NCI-H2227 (cell line): Measurements from ENCODE around the gene RNU2-1.
"Not testable (repeated sequence)": the region's sequence is repeated elsewhere in the genome, so short reads cannot be mapped to it uniquely, and the experiment has no call there.

ENCODE experiments used
- DNase-seq: peaks from one replicate; lab custom pipeline; 2025; ENCODE audit not compliant: unreplicated experiment; lab: John Stamatoyannopoulos, UW

The RNU2-1 gene

DNA sequence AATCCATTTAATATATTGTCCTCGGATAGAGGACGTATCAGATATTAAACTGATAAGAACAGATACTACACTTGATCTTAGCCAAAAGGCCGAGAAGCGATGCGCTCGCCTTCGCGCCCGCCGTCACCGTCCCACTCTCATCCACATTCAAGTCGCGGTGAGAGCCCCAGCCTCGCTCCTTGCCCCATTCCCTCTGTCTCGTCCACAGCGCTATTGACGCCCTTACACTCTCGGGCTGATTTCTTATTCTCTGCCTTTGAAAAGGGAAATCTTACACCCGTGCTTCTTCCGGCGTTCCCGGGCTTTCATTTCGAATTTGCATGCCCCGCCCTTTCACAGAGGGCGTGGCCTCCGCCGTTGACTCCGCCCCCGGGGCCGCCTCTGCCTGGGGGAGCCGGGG lies at the start of gene RNU2-1:
Gene RNU2-1 (minus strand): TSS at position 101 of the 400 bp plus-strand sequence.
- not testable (repeated sequence) for DNase-seq

DNA sequence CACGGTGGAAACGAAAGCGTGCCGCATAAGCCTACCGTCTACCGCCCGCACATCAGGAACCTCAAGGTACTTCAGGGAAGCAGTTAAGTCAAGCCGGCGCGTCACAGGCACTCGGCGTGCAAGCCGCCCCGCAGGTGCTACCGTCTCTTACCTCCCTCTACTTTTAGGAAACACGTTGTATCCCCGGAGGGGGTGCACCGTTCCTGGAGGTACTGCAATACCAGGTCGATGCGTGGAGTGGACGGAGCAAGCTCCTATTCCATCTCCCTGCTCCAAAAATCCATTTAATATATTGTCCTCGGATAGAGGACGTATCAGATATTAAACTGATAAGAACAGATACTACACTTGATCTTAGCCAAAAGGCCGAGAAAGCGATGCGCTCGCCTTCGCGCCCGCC lies 39.1 kb upstream of the RNU2-1 start:
- not testable (repeated sequence) for DNase-seq

- not testable (repeated sequence) for DNase-seq
These were observed 38.7 kb upstream of the RNU2-1 start for GRCh38 chr17:43272483-43272882.

- DNase-seq = not testable (repeated sequence)
These were observed 37.1 kb upstream of the RNU2-1 start for GRCh38 chr17:43270552-43271504.

DNA sequence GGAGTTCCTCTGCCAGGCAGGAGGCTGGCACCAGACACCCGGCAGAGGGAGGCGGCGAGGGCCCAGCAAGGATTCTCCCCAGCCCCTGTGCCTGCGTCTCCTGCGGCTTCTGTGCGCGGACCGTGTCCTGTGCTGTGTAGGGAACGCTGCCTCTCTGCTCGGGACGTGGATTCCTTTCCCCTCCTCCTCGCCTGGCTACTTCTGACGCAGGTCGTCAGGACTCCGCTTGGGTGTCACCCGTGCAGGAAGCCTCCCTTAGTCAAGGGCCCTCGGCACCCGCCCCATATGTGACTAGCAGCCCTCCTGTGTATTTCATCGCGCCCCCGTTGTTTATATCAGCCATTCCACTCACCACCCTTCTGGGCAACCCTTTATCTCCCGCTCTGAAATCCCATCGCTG lies 12.7 kb upstream of the RNU2-1 start:
- not testable (repeated sequence) for DNase-seq

GRCh38 chr17:43240596-43241352 lies 7.0 kb upstream of the RNU2-1 start:
- not testable (repeated sequence) for DNase-seq

DNA sequence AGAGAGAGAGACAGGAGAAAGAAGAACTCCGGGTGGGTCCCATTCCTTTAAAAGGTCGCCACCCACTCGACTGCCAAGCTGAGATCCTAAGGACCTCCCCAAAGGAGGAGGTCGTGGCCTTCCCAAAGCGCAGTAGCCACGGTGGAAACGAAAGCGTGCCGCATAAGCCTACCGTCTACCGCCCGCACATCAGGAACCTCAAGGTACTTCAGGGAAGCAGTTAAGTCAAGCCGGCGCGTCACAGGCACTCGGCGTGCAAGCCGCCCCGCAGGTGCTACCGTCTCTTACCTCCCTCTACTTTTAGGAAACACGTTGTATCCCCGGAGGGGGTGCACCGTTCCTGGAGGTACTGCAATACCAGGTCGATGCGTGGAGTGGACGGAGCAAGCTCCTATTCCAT lies 5.8 kb upstream of the RNU2-1 start:
- DNase-seq = not testable (repeated sequence)

GRCh38 chr17:43233263-43233662 lies 514 bp downstream of the RNU2-1 start:
- DNase-seq = not testable (repeated sequence)

DNA sequence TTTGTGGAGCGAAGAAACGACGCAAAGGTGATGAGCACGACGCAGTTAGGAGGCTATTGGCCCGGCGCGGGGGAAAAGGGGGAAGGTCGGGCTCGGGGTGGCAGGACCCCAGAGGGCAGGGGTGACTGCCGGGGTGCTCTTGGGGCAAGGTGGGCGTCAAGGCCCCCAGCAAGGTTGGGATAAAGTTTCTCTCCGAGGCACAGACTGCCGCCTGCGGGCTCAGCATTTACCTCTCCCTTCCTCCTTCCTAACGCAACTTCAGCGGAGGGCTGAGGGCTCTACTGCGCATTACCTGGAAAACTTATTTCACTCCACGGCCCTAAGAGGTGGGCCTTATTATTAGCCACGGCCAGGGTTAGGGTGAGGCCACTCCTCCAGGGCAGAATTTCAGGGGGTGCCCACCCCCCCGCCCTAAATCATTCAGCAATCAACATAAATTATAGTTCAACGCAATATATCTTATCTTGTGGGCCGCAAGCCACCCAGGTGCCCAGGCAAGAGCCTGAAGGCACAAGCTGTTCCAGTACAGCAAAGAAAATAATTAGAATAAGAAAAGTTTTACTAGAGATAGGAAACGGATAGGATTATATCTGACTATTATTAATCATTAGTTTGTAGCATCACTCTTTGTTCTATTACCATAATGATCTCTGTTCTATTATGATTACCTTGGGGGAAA lies 1.6 kb downstream of the RNU2-1 start:
- DNase-seq = not testable (repeated sequence)

DNA sequence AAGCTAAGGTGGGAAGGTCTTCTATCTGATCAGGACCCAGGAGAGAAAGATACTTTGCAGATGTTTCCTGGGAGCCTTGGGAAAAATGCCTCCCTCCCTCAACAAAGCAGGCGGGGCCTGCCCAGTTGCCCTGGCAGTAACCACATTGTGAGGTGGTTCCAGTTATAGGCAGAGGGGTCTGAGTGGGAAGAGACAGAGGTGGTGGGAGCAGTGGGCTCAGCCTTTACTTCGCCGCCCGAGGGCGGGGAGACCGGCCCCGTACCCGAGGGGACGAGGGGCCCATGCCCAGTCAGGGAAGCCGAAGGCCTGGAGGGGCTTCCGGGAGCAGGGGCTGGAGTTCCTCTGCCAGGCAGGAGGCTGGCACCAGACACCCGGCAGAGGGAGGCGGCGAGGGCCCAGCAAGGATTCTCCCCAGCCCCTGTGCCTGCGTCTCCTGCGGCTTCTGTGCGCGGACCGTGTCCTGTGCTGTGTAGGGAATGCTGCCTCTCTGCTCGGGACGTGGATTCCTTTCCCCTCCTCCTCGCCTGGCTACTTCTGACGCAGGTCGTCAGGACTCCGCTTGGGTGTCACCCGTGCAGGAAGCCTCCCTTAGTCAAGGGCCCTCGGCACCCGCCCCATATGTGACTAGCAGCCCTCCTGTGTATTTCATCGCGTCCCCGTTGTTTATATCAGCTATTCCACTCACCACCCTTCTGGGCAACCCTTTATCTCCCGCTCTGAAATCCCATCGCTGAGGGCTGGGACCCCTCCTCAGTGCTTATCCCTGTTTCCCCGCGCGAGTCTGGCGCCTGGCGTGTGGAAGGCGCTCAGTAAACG lies 2.4 kb downstream of the RNU2-1 start:
- DNase-seq = not testable (repeated sequence)

DNA sequence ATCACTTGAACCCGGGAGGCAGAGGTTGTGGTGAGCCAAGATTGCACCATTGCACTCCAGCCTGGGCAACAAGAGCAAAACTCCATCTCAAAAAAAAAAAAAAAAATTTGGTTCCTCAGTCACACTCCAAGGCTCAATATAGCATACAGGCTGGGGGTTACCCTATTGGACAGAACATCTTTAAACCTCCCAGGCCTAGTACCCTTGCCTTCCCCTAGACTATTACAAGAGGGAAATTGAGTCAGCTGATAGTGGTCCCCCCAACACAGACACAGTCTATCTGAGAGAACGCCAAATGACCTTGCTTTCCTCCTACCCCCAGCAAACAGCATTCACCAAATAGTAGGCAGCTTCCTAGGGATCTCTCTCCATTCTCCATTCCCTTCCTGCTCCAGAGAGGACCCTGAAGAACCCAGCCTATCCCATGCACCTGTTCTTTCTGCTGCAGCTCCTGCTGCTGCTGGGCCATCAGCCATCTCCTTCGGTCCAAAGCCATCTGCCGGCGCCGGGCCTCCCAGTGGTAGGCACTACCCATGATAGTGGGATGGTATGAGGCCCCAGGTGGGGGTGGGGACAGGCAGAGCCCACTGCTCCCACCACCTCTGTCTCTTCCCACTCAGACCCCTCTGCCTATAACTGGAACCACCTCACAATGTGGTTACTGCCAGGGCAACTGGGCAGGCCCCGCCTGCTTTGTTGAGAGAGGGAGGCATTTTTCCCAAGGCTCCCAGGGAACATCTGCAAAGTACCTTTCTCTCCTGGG lies 5.6 kb downstream of the RNU2-1 start, which contains the start of gene CCDC200:
Gene CCDC200 (minus strand): TSS at position 604 of the 763 bp plus-strand sequence. CDS start 69 bp downstream, at position 535.
- not testable (repeated sequence) for DNase-seq

DNA sequence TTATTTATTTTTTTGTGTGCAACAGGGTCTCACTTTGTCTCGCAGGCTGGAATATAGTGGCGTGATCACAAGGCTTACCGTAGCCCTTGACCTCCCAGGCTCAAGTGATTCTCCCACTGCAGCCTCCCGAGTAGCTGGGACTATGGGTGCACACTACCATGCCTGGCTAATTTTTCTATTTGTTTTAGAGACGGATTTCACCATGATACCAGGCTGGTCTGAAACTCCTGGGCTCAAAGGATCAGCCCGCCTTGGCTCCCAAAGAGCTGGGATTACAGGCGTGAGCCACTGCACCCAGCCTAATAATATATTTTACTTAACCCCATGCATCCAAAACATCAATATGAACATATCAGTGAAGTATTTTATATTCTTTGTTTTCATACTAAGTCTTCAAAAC lies 7.4 kb downstream of the RNU2-1 start:
- no peak for DNase-seq

DNA sequence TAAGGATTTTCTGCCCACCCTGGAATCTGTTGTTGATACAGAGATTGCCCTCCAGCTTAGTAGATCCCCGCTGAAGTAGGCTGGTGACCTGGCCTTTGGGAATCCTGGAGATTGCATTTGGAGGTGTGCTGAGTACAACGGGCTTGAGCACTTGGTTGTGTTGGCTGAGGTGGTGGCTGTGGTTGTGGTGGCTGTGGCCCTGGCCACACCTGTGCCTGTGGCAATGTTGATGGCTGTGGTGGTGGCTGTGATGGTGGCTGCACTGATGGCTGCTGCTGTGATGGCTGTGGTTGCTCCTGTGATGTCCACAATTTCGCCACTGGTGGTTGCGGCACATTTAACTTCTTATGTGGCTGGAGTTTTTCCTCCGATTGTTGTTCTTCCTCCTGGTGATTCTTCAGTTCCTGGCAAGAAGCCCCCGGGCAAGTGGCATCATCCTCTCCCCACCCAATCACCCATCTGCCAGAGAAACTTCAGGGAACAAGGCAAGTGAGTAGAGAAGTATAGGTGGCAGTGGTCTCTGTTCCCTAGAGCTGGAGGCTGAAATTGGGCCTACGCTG lies 9.6 kb downstream of the RNU2-1 start:
- DNase-seq = no peak

- no peak for DNase-seq
These were observed 13.2 kb downstream of the RNU2-1 start for GRCh38 chr17:43220511-43221125.

DNA sequence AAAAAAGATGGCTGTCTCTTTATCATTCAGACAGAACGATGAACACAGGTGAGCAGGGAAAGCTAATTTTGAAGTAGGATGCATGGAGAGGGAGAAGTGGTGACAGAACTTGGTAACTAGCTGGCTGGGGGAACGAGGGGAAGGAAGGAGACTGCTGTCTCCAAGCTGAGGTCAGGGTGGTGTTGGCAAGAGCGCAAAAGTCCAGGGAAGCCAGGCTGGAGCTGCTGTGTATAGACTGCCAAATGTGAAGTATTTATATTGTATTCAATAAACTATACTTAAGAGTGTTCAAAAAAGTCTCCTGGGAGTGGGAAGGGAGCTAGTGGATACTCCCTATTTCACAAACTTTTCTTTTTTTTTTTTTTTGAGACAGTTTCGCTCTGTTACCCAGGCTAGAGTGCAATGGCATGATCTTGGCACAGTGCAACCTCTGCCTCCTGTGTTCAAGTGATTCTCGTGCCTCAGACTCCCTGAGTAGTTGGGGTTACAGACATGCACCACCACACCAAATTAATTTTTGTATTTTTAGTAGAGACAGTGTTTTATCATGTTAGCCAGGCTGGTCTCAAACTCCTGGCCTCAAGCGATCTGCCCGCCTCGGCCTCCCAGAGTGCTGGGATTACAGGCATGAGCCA lies 13.9 kb downstream of the RNU2-1 start:
- no peak for DNase-seq

DNA sequence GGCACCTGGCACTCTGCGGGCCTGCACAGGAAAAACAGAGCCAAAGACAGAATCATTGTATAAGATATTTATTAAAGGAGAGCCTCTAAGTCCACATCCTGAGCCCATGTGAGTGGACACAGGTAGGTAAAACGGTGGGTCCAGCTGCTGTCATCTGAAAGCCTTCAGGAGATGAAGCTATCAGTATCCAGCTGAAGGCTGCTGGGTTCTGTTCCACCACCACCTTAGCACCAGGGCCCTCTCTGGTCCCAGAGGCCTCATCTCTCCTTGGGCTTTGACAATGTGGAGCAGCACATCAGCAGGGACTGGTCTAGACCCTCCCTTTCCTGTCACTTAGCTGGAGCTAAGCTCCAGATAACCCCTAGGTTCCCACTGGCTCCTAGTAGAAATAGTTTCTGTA lies 14.8 kb downstream of the RNU2-1 start:
- DNase-seq = no peak

DNA sequence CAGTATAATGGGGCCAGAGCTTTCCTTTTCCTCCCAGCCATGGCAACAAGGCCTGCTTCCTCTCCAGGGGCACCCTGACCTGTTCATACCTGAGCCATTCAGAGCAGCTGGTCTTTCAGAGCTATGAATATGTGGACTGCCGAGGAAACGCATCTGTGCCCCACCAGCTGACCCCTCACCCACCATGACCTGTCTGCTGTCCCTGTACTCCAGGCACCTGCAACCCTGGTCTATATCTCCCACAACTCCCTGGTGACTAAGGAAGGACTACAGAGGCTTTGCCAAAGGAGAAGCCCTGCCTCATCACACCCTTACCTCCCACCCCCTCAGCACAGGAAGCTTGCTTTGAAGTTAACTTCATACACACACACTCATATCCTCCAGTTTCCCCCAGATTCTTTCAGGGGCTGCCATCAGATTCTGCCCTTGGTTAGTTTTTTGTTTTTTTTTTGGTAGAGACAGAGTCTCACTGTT lies 16.1 kb downstream of the RNU2-1 start:
- no peak for DNase-seq
